Neural progenitor cell (in vitro differentiated cells): ENCODE results near the gene MED9.

Experiments used
- EZH2 ChIP-seq: fragments of 200-600 bp; sonication (generic); IDR thresholded peaks from 2 replicates; pipeline ENCODE4 v1.6.1; 2017; ENCODE audit warnings: antibody characterized with exemption, mild to moderate bottlenecking, moderate library complexity
- TF ChIP-seq, protein P1 (sequence below): fragments of 200-600 bp; sonication (generic); IDR thresholded peaks from 2 replicates; pipeline ENCODE4 v1.5.1; 2017; ENCODE audit warnings: antibody characterized with exemption, mild to moderate bottlenecking

GRCh38 chr17:17527956-17528500 lies 51.2 kb downstream of the MED9 start:
- TF ChIP-seq, protein P1, sequence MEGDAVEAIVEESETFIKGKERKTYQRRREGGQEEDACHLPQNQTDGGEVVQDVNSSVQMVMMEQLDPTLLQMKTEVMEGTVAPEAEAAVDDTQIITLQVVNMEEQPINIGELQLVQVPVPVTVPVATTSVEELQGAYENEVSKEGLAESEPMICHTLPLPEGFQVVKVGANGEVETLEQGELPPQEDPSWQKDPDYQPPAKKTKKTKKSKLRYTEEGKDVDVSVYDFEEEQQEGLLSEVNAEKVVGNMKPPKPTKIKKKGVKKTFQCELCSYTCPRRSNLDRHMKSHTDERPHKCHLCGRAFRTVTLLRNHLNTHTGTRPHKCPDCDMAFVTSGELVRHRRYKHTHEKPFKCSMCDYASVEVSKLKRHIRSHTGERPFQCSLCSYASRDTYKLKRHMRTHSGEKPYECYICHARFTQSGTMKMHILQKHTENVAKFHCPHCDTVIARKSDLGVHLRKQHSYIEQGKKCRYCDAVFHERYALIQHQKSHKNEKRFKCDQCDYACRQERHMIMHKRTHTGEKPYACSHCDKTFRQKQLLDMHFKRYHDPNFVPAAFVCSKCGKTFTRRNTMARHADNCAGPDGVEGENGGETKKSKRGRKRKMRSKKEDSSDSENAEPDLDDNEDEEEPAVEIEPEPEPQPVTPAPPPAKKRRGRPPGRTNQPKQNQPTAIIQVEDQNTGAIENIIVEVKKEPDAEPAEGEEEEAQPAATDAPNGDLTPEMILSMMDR: no peak
- TF ChIP-seq EZH2: no peak
